Measurements from ENCODE around the gene TTC12.

GRCh38 chr11:113356203-113356602, 41.8 kb downstream of the TTC12 start:
- TF ChIP-seq CTCF (IDR thresholded peaks at IDR 0.05; ENCODE audit: extremely low read depth in 1 of 2, insufficient read depth in 1 of 2, low read depth in 1 of 2, low read length in 2 of 2) (no peak), EZH2 (IDR thresholded peaks at IDR 0.05; ENCODE audit: borderline replicate concordance, low read depth, low read length, severe bottlenecking) (no peak), POLR2A (IDR thresholded peaks at IDR 0.05; ENCODE audit: low read depth, low read length) (no peak), MAX (IDR thresholded peaks at IDR 0.05; ENCODE audit: insufficient read depth, insufficient read length) (no peak), POLR2AphosphoS5 (IDR thresholded peaks at IDR 0.05; ENCODE audit: insufficient read depth, low read depth, low read length) (no peak), GATA2 (IDR thresholded peaks at IDR 0.05; ENCODE audit: insufficient read depth, insufficient read length, low read depth, low read length) (no peak), MYC (IDR thresholded peaks at IDR 0.05; ENCODE audit: low read depth, low read length) (no peak), FOS (IDR thresholded peaks at IDR 0.05; ENCODE audit: borderline replicate concordance, insufficient read depth, low read length) (no peak), JUN (IDR thresholded peaks at IDR 0.05; ENCODE audit: borderline replicate concordance, insufficient read depth, insufficient read length, low read depth) (no peak)
